Measurements from ENCODE around the gene EML4. TPM values are rescaled to one million over a fixed set of nuclear protein-coding genes. Genes with fewer than 3 reads are reported as not detected.
A peak's percentile ranks its signal among the peaks of the same experiment; 100 is the strongest.

The EML4 gene
- polyA plus RNA-seq, 1 experiment: 81.0 TPM

DNA sequence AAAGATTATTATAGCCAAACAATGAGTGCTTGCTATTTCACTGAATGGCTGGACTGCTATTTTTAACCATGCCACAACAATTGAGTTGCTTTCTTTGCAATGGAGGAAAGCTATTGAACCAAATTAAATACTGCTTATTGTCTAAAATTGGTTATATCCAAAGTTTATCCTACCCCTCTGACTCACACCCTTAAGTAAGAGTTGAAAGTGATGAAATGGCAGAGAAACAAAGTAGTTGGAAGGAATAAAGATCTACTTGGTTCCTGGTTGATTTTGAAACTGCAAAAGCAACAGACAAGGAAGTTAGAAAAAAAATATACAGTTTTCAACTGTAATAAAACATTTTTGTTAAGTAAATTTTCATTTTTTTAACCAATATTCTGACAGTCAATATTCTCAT lies 47.5 kb downstream of the EML4 start:
- Histone ChIP-seq H3K27me3 (ENCODE audit: control insufficient read depth, insufficient read depth, low read length) (no peaks in the 10 kb centered on the region), H3K4me3 (ENCODE audit: low read depth, low read length) (no peak overlapping the region), H3K9me3 (ENCODE audit: control insufficient read depth, insufficient read depth, low read length) (no peaks in the 10 kb centered on the region), H3K27ac (ENCODE audit: low read depth, low read length) (peak overlapping the region; percentile 49)
- TF ChIP-seq CTCF (IDR thresholded peaks at IDR 0.05; ENCODE audit: low read depth, low read length): no peak
- DNase-seq (ENCODE audit: low read depth, low spot score): no peak
- ChIA-PET POLR2A (interaction anchor here (0.7 kb wide), 1 partner anchor 220 kb away, joined by 9 read pairs; no protein-coding TSS in a partner anchor), CTCF (no interaction called here)

- no peaks in the 10 kb centered on the region for H3K9me3 ChIP-seq (ENCODE audit: control insufficient read depth, insufficient read depth, low read length)
- no peak for DNase-seq (ENCODE audit: low read depth, low spot score)
- no peaks in the 10 kb centered on the region for H3K27me3 ChIP-seq (ENCODE audit: control insufficient read depth, insufficient read depth, low read length)
- H3K4me3 ChIP-seq (ENCODE audit: low read depth, low read length): no peak overlapping the region
- H3K27ac ChIP-seq (ENCODE audit: low read depth, low read length): no peak overlapping the region
- ChIA-PET CTCF (no interaction called here), POLR2A (no interaction called here)
- TF ChIP-seq CTCF (IDR thresholded peaks at IDR 0.05; ENCODE audit: low read depth, low read length): no peak
These were observed 48.2 kb downstream of the EML4 start for GRCh38 chr2:42217307-42217706.

DNA sequence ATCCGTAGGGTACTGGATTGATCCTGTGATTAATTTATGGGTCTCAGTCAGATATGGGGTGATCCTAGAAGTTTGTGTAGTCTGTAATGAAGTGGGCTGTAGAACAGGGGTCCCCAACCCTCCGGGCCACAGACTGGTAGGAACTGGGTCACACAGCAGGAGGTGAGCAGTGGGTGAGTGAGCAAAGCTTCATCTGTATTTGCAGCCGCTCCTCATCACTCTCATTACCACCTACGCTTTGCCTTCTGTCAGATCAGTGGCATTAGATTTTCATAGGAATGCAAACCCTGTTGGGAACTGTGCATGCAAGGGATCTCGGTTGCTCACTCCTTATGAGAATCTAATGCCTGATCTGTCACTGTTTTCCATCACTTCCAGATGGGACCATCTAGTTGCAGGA lies 48.8 kb downstream of the EML4 start:
- no peak for DNase-seq (ENCODE audit: low read depth, low spot score)
- H3K27me3 ChIP-seq (ENCODE audit: control insufficient read depth, insufficient read depth, low read length): no peaks in the 10 kb centered on the region
- TF ChIP-seq CTCF (IDR thresholded peaks at IDR 0.05; ENCODE audit: low read depth, low read length): no peak
- no peak overlapping the region for H3K4me3 ChIP-seq (ENCODE audit: low read depth, low read length)
- POLR2A ChIA-PET: no interaction called here
- H3K9me3 ChIP-seq (ENCODE audit: control insufficient read depth, insufficient read depth, low read length): no peaks in the 10 kb centered on the region
- CTCF ChIA-PET: no interaction called here
- no peak overlapping the region for H3K27ac ChIP-seq (ENCODE audit: low read depth, low read length)

DNA sequence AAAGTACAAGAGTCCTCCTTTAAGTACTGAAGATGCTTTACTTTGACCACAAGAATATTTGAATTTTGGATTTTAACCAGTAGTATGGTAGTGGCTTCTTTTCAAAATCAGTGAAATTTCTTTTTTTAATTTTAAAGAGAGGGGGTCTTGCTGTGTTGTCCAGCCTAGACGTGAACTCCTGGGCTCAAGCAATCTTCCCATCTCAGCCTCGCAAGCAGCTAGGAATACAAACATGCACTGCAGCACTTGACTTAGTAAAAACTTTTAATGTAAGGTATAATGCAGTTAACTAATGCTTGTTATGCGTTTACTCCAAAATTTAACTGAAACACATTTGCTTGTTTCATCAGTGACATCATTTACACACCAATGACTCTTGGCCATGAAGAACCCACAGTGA lies 49.6 kb downstream of the EML4 start:
- ChIA-PET POLR2A (no interaction called here), CTCF (no interaction called here)
- no peak overlapping the region for H3K27ac ChIP-seq (ENCODE audit: low read depth, low read length)
- DNase-seq (ENCODE audit: low read depth, low spot score): no peak
- H3K27me3 ChIP-seq (ENCODE audit: control insufficient read depth, insufficient read depth, low read length): no peaks in the 10 kb centered on the region
- no peak for TF ChIP-seq CTCF (IDR thresholded peaks at IDR 0.05; ENCODE audit: low read depth, low read length)
- no peaks in the 10 kb centered on the region for H3K9me3 ChIP-seq (ENCODE audit: control insufficient read depth, insufficient read depth, low read length)
- H3K4me3 ChIP-seq (ENCODE audit: low read depth, low read length): no peak overlapping the region

- H3K9me3 ChIP-seq (ENCODE audit: control insufficient read depth, insufficient read depth, low read length): no peaks in the 10 kb centered on the region
- no peak for TF ChIP-seq CTCF (IDR thresholded peaks at IDR 0.05; ENCODE audit: low read depth, low read length)
- no peaks in the 10 kb centered on the region for H3K27me3 ChIP-seq (ENCODE audit: control insufficient read depth, insufficient read depth, low read length)
- POLR2A ChIA-PET: no interaction called here
- H3K4me3 ChIP-seq (ENCODE audit: low read depth, low read length): no peak overlapping the region
- DNase-seq (ENCODE audit: low read depth, low spot score): no peak
- no peak overlapping the region for H3K27ac ChIP-seq (ENCODE audit: low read depth, low read length)
- CTCF ChIA-PET: no interaction called here
These were observed 50.0 kb downstream of the EML4 start for GRCh38 chr2:42219160-42219559.
